HG03354 (cell line): ENCODE data around the gene TMEM134.
A peak's percentile ranks its signal among the peaks of the same experiment; 100 is the strongest.
"Not testable (repeated sequence)": the region's sequence is repeated elsewhere in the genome, so short reads cannot be mapped to it uniquely, and the experiment has no call there.

Experiments used
- ATAC-seq: cut with Tn5 transposase; IDR thresholded peaks from one replicate; pipeline ENCODE4 v1.9.1; 2021; ENCODE audit warnings: mild to moderate bottlenecking; ENCODE audit not compliant: unreplicated experiment, poor library complexity, severe bottlenecking

TMEM134 gene, protein sequence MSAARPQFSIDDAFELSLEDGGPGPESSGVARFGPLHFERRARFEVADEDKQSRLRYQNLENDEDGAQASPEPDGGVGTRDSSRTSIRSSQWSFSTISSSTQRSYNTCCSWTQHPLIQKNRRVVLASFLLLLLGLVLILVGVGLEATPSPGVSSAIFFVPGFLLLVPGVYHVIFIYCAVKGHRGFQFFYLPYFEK

DNA sequence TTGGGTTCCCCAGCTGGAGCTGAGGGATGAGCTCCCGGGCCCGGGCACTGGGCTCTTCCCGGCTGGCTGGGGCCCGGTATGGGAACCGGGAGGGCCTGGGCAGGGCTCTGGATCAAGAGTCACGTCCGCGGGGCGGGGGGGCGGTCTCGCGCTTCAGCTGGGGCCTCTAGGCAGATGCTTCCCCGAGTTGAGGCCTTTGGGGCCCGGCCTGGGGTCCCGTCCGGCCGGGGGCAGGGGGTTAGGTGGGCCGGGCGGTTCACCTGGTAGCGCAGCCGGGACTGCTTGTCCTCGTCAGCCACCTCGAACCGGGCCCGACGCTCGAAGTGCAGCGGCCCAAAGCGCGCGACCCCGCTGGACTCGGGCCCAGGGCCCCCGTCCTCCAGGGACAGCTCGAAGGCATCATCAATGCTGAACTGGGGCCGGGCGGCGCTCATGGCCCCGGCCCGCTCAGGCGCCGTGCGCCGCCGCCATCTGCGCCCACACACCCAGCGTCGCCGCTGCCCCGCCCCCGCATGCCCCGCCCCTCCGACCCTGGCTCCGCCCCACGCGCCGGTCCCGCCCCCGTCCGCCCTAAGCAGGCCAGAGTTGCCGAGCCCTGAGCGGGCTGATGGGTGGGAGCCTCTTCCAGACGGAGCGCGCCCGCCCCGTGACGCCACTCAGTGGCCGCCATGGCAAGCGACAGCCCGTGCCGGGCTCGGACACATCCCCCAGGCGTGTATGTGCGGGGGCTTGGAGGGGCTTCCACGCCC, at the start of gene TMEM134:
TMEM134 (minus strand) TSS at position 493 of the 749 bp plus-strand sequence; CDS start at position 434, 59 bp downstream.
- peak; percentile 69 for ATAC-seq

DNA sequence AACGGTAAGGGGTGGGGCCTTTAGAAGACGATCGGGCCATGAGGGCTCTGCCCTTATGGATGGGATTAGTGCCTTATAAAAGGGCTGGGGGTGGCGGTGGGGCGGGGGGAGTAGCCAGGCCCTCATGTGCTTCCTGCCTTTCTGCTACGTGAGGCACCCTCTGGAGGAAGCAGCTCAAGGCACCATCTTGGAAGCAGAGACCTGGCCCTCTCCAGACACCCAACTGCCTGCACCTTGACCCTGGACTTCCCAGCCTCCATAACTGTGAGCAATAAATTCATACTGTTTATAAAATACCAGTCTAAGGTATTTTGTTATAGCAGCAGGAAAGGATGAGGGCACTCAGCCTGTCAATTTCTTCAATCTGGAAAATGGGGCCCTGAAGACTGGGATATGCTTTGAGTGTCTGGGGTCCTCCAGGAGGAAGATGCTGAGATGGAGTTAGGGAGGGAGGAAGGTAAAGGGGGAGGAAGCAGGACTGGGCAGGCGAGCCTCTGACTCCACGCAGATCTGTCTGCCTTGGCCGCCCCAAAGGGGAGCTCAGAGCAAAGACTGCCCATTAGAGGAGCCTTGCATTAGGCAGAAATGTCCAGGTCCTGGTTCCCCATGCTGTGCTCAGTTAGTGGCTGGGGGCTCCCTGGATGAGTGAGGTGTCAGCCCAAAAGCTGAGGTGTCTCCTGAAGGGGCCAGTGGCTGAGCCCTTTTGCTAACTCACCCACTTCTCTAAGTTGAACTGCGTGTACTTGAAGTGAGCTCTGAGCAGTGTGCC, 48.9 kb upstream of the TMEM134 start:
- ATAC-seq: no peak

DNA sequence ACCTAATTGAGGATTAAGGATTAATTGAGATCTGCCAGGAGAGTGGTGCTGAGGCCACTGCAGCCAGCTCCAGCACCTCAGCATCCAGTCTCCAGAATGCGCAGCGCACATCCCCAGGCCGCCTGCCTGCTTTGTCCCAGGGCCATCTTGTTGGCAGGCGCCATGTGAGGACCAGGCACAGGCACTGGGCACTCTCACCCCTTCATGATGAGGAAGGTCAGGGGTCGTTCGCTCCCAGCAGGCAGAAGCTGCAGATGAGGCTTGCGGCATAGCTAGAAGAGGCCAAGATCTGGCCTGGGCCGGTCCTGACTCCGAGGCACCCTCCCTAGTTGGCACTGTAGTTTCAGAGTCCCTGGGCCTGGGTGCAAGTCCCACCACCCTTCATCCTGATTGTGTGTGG, 47.8 kb upstream of the TMEM134 start:
- ATAC-seq: no peak

DNA sequence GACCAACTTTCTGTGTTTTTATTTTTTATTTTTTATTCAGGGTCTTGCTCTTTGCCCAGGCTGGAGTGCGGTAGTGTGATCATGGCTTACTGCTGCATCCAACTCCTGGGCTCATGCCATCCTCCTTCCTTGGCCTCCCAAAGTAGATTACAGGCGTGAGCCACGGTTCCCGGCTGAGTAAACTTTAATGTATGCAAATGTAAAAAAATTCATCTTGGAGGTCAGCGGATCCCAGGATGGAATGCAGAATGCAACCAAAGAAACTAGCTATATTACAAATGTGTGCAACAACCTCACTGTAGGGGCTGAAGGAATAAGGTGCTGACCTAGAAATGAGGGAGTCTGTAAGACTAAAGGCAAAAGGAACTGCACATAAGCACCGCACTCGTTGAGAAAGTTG, 45.1 kb upstream of the TMEM134 start:
- no peak for ATAC-seq

DNA sequence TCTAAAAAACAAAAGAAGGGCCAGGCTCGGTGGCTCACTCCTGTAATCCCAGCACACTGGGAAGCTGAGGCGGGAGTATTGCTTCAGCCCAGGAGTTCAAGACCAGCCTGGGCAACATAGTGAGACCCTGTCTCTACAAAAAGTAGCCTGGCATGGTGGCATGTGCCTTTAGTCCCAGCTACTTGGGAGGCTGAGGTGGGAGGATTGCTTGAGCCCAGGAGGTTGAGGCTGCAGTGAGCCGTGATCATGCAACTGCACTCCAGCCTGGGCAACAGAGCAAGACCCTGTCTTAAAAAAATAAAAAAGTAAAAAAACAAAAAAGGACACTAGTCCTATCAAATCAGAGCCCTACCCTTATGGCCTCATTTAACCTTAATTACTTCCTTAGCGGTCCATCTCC, 42.5 kb upstream of the TMEM134 start:
- not testable (repeated sequence) for ATAC-seq

DNA sequence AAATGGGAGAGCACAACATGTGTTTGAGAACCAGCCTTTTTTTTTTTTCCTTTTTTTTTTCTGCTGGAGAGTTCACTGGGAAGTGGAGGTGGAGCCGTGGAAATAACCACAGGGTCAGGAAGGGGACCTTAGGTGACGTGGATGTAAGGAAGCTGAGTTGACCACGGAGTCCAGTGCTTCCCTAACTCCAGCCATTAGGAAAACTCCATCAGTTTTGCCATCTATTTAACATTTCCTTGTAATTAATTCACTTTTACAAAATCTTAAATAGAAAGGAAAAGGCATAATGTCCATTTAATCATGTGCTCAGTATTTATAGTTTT, 40.9 kb upstream of the TMEM134 start:
- ATAC-seq: no peak

DNA sequence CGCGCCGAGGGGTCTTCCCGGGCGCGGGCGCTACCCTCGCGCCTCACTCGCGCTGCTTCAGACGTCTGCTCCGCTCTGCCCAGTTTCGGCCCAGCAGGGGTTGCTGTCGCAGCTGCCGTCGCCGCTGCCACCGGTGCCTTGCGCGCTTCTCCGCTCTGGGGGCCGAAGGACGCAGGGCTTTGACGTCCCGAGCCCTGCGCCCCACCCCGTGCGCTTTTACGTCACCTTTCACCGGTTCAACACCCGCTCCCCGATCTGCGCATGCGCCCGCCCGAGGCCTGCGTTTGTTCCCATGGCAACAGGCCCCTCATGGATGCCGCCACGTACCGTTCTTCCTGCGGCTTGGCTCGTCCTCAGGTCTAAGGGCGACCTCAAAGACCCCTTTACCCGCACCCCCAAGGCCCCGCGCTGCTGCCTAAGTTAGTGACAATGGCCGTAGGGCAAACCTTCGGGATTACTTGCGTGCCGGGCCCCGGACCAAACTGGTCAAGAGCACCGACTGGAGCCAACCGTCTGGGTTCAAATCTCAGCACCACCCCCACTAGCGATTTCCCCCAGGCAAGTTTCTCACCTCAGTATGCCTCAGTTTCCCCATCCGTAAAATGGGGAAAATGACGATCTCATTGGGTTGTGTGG, 39.6 kb upstream of the TMEM134 start:
- ATAC-seq: peak; percentile 42

DNA sequence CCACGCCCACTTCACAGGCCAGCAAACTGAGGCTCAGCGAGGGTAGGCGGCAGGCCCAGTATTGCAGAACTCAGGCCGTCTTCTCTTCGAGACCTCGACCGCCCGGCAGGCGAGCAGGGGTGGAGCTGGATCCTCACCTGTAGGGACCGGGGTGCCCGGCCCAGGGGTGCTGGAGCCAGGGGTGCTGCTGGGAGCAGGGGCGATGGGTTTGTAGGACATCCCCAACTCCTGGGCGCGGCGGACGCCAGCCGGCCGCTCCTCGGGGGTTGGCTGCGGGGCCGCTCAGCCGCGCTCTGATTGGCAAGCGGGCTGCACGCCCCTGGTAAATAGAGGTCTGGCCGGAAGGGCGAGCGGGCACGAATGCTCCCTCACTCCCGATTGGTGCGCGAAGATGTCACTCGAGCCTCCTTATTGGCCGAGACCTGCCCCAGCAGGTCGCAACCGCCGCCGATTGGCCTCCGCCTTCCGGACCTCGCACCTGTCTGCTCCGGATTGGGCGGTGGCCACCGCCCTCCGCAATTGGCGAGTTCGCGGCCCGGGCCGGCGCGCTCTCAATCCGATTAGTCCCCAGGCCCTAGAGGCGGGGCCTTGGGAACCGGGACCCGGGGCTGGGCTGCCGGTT, 38.9 kb upstream of the TMEM134 start, which contains the start of gene CDK2AP2:
CDK2AP2 (minus strand) TSS at position 299 of the 622 bp plus-strand sequence; CDS start at position 219, 80 bp downstream.
- ATAC-seq: peak; percentile 76

DNA sequence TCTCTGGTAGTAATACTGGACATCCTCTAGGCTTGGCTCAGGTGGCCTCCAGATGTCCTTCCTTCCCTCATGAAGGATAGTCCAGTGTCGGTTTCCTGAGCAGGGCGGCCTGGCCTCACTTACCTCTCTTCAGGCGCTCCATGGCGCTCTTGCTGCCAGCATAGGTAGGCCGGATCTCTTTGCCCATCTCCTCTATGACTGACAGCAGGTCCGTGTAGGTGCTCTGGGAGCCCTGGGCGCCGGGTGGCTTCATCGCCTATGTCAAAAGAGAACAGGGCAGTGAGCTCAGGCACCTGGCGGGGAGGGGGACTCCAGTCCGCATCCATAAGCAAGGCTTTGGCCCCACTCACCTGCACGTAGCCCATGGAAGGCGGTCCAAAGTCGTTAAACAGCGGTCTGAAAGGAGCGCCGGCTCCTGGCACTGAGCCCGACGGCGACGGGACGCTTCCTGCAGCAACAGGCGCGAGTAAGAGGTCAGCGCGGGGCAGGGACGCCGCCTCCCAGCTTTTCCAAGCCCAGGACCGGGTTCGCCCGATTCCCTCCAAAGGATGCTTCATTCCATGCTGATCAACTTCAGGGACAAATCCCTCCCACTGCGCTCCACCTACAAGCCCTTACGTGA, 38.3 kb upstream of the TMEM134 start:
- no peak for ATAC-seq

DNA sequence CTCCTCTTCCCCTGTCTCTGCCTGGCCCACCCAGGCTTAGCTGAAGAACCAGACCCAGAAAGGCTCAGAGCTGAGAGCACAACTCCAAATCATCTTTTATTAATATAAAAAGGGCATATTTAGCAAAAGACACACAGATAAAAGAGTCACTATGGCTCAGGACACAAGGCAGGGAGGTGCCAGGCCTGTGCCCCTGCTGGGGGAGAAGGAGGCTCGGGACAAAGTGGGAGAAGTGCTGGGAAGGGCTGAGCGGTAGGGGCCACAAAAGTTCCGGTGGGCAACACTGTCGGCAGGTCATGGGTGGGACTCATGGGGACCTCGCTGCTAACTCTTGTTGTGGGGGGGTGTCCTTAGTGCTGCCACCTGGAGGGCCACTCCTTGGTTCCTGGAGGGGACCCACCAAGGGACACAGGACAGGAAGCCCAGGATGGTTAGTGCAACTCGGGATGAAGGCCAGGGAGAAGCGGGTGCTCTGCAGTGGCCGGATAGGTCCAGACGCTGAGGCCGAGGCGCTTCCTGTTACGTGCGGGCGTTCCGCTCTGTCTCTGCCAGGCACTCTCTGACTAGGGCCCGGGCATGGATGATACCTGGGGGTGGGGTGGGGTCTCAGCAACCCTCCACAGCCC, 37.5 kb upstream of the TMEM134 start:
- no peak for ATAC-seq

DNA sequence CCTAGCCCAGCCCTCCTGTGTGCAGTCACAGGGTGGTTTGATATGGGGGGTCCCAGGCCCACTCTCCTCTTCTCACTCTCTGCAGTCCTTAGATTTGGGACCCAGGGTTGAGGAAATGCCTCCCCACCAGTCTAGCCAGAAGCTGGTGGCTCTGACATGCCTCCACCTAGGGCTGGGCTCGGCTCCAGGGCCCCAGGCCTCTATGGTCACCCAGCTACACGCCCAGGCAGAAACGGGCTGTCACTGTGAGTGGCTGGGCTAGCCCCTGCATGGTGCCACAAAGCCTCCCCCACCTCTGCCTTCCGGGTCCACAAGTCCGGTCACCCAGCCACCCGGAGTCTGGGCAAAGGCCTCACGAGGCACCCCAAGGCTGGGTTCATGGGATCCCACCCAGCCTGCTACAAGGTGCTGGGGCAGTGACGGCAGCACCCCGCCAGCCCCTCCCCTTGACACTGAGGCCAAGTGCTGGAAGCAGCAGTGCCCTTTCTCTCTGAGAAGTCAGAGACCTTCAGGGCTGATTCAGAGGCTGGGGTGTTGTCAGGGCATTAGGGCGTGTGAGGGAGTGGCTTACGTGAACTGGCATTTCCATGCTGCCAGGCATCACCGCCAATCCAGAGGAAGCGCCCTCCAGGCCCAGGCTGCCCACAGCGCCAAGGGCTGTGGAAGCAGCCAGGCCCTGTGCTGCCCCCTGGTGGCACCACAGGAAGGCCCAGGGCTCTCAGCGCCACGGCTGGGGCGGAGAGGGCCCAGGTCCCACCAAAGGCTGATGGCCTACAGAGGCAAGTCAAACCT, 36.8 kb upstream of the TMEM134 start:
- ATAC-seq: peak; percentile 27

DNA sequence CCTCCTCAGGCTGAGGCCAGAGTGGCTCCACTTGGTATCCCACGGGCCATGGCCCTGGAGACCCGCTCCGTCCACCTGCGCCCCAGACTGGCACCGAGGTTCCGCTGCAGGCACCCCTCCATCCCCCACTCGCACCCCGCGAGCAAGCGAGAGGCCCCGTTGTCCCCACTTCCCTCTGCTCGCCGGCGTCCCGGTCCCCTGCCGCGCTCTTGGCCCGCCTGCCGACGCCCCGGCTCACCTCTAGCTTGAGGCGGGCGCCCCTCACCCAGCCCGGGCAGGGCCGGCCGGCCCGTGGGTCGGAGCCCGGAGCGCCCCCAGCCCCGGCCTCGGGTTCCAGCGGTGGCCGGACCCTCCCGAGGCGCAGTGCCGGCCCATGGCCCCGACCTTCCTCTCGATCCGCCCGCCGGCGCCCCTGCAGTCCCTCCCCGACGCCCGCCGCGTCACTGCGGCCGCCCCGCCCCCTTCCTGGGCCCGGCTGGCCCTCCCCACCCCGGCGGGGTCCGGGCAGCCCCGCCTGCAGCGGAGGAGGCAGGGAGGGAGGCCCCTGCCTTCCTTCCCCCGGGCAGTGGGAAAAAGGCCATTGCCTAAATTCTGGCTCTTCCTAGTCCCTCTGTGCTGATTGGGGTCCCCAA, 36.0 kb upstream of the TMEM134 start, which contains the start of gene PITPNM1:
PITPNM1 (minus strand) TSS at position 414 of the 632 bp plus-strand sequence. CDS start 1,183 bp downstream, outside the sequence.
- peak; percentile 23 for ATAC-seq

DNA sequence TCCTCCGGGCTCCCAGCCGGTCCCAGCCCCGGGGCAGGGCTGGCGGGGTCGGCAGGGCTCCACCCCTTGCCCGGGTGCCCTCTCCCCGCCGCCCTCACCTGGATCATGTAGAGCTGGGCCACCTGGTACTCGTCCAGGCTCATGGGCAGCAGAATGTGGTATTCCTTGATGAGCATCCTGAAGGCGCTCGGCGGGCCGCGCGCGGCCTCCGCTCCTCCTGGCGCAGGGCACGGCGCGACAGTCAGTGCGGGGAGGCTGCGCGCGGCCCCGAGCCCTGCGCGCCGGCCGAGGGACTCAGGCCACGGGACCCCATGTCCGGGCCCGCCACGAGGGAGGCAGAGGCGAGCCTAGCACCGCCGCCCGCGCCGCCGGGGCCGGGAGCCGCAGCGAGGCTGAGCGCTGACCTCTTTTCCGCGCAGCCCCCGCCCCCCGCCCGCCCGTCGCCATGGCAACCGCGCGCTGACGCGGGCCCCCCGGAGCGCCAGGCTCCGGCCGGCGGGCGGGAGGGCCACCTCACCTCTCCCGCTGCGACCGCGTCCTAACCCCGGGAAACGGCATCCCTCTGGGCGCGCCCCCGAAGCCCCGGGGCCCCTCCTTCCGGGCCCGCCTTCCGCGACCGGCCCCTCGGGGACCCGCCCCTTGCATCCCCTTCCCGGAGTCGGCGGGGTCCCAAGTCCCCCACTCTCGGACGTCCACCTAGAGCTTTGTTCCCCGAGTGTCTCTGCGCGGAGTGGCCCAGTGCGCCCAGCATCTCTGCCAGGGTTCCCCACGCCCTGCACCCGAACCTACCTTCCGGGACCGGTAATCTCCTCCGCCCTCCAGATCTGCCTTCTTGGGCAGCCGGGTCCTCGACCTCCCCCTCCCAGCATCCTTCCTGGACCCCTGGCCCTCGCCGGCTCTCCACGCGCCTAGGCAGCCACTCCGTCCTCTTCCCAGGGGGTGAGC, 35.2 kb upstream of the TMEM134 start:
- ATAC-seq: no peak

DNA sequence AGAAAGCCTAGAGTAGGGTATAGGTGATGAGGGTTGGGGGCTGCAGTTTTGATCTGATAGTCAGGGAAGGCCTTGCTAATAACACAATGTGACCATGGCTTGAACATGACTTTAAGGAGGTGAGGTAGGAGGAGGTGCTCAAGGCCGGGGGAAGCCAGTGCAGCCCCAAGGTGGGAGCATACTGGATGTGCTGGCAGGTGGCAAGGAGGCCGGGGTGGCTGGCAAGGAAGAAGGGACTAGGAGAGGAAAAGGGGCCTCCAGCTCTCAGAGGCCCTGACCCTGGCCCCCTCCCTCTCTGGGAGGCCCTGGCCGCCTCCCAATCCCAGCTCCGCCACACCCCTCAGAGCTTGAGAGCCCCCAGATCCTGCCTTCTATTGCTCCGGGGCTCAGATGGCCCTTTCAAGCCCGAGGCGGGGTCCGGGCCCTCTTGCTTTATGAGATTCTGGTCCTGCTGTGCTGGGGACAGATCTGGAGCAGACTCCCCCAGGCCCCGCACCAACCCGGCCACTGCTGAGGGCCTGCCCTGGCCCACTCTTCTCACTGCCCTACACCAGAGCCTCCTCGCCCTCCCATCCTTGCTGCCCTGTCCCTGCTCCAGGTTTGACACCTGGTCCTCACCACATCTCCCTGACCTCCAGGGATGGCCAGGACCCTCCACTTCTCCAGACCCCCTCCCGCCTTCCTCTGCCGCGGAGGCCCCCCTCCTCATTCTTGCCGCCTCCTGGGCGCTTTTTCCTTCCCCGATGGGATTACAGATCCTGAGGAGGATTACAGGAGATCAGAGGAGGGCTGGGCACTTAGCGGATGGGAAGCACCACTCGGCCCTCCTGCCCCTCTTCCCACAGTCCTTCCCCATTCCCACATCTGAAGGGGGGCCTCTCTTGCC, 34.3 kb upstream of the TMEM134 start:
- no peak for ATAC-seq

DNA sequence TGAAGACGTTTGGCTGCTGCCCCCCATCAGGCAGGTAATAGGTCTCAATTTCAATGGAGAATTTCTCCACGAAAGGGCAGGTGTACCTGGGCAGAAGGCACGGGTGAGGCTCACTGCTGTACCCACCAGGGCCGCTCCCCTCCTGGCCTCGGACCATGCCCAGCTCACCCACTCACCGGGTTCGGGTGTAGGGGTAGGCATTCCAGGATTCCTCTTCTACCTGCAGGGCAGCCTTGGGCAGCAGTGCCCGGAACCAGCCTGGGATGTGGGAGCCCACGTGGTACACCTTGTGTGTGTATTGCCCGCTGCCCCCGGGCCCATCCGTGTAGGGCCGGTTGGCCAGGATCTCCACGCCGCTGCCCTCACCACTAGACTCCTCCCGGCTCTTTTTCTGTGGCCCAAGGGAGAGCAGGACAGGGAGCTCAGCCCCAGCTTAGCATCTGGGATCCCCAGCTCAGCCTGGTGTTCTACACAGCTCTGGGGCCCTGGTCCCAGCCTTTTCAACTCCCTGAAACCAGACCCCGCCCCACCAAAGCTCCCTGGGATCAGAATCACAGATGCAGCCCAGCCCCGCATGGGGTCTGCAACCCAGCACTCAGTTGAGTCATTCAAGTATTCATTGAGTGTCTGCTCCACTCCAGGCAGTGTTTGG, 33.4 kb upstream of the TMEM134 start:
- ATAC-seq: no peak
